Stimulated activated CD4-positive, alpha-beta T cell treated with anti-CD3 and anti-CD28 coated beads, Interleukin-1b, Interleukin-23, amount 100 ng/mL, for 24 hours (primary cell): ENCODE results near the gene COPS3.

Experiments
- DNase-seq, 4 experiments: peaks; one replicate each; pipeline ENCODE4 v3.0.0-alpha.2; 2020; ENCODE audit warnings: low read depth in 4 of 4, low spot score in 1 of 4

COPS3 gene

DNA sequence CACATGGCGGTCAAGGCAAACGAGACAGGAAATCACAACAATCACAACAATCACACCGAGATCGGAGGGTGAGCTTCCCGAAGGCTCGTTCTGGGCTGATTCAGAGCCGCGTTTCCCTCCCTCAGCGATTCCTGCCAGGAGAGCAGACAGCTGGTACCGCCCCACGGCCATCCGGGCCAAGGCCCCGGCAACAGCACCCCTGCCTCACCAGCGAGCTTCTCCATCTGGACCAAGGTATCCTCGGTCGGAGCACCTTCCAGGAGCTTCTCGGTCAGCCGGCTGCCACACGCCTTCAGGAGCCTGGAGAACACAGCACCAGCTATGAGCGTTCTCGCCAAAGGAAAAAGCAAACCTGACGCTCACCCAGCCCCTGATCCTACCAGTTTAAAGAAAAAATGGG is 59.7 kb downstream of the COPS3 start:
- no peak for DNase-seq

DNA sequence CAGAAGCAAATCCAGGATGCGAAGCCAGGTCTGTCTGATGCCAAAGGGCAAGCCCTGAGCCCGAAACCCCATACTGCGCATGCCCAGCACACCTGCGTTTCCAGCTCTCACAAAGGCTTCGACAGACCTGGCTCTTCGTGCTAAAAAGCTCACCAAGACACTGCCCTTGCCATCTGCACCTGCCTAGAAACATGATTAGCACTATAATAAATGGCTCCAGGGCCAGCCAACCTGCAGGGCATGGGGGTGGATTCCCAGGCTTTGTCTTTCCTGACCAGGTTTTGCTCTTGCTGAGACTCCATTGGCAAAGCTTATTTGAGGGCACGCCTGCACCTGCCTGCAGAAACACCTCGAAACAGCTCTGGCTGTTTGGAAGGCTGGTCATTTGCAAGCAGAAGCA is 60.5 kb downstream of the COPS3 start:
- DNase-seq: no peak

DNA sequence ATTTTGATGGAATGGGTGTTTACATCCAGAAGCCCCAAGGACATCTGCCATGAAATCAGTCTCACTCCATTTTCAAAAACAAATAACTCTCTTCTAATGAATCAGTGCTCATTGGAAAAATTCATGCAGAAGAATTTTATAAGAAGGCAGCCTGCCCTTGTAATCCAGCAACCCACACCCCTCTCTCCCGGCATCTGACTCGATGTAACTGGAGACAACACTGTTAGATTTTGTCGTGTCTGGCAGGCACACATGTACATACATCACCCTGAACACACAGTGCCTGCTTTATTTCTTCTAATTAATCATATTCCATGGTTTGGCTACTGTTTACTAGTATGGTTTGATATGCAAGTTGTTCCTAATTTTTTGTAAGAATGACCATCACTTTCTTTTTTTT is 63.1 kb downstream of the COPS3 start:
- no peak for DNase-seq

DNA sequence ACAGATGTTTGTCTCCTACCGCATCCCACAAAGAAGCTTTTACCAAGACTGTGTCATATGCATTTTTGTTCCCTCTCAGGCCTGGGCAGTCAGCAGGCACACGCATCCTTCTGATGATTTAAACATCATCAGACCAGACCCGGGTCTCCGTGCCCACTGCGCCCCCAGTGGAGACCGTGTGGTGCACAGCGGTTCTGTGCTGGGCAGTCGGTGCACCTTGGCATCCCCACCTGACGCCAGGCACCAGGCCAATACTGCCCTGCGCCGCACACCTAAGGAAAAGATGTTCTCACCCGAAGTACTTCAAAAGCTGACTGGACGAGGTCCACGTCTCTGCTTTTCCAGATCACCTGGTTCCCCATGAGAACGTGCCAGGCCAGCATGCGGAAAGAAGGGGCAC is 64.3 kb downstream of the COPS3 start:
- no peak for DNase-seq

DNA sequence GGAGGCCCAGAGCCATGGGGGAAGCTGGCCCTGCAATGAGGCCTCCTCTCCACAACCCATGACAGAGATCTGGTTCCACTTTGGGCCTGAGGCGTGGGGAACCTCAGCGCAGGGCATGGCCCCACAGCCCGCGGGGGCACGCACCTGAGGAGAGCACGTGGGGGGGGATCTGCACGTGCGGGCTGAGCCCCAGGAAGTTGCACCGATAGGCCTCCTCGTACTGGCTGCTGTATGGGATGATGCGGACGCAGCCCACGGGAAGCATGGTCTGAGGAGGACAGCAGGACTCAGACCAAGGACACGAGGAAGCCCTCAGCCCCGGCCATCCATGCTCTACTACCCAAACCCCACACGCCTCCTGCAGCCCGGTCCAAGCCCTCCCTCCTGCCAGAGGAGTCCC is 64.8 kb downstream of the COPS3 start:
- no peak for DNase-seq

DNA sequence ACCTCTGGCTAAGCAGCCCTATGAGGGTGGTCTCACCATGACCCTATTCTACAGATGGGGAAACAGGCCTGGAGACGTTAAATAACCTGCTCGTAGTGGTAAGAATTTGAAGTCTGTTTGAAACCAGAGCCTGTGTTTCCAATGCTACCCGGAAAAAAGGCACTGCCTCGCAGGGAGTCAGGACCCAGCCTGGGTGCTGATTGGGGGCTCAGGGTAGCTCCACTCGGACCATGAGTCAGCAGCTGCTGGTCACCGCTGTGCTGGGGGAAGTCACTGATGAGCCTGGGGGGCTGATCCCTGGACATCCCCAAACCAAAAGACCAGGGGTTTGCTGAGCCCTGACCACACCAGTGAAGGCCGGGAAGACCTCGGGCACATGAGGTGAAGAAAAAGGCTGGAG is 65.5 kb downstream of the COPS3 start:
- no peak for DNase-seq

DNA sequence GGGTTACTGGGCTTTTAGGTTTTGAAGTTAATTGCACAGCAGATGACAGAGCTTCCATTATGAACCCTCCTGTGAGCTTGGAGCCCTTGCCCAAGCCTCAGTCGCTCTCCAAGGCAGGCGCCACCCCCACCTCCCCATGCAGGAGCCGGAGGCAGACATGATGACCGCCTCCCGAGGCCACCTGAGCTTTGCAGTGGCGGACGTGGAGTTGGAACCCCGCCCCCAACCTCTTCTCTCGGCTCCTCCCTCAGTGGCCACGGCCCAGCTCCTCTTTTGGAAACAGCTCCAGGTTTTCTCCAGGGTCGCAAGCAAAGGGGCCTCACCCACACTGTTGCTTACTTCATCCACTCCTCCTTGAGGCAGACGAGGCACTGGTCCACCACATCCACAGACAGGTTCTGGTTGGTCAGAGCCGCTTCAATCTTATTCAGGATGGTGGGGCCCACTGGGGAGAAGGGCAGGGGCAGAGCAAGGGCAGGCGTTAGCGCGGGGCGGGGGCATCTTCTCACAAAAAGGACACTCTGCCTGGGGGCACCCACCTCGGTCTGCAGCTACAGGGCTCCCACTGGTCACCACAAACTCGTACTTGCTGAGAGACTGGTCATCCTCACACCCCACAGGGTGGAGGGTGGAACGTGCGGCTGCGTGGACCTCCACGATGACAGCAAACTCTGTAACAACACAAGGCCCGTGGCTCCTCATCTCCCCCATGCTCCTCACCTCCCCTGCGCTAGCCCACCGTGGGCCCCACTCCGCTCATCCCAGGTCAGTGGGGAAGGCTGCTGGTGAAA is 66.2 kb downstream of the COPS3 start:
- no peak for DNase-seq

DNA sequence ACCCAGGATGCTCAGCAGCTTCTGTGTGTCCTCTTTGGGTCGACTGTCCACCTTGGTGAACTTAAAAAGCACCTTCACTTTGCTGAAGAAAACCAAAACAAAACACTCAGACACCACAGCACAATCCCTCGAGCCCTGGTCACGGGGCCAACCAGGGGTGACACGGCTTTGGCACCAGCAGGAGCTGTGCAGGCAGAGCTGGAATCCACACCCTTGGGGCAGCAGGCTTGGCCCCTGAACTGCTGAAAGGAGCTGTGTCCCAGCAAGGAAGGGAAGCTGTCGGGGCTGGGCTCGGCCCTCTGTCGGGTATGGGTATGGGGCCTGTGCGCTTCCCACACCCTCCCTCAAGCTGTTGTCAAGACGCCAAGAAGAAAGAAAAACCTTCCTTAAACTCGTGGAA is 67.3 kb downstream of the COPS3 start:
- DNase-seq: no peak

DNA sequence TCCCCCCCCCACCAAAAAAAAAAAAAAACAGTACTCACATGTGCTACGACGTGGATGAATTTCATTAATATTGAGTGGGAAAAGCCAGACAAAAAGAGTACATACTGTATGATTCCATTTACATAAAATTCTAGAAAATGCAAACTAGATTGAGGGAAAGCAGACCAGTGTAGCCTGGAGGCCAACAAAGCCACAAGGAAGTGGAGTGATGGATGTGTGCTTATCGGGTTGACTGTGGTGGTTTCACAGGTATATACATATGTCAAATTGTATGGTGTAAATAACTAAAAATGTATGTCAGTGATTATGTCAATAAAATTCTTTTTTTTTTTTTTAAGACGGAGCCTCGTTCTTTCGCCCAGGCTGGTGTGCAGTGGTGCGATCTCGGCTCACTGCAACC is 73.0 kb downstream of the COPS3 start:
- DNase-seq: no peak

DNA sequence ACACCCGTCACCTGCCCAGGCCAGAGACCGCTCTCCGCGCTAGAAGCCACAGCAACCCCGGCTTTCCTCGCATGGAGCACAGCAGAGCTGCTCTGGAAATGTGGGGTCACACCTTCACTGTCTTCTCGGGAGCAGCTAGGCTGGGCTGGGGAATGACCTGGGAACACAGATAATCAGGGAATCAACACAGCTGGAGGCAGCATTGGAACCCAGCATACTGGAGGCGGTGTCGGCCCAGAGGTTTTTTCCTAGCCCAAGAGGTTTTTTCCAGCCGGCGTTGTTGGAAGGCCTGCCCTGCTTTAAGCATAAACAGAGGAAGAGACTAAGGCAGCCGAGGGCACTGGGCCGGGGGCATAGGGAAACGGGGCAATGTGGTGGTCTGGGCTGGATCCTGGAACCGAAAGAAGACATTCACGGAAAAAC is 74.1 kb downstream of the COPS3 start:
- no peak for DNase-seq

DNA sequence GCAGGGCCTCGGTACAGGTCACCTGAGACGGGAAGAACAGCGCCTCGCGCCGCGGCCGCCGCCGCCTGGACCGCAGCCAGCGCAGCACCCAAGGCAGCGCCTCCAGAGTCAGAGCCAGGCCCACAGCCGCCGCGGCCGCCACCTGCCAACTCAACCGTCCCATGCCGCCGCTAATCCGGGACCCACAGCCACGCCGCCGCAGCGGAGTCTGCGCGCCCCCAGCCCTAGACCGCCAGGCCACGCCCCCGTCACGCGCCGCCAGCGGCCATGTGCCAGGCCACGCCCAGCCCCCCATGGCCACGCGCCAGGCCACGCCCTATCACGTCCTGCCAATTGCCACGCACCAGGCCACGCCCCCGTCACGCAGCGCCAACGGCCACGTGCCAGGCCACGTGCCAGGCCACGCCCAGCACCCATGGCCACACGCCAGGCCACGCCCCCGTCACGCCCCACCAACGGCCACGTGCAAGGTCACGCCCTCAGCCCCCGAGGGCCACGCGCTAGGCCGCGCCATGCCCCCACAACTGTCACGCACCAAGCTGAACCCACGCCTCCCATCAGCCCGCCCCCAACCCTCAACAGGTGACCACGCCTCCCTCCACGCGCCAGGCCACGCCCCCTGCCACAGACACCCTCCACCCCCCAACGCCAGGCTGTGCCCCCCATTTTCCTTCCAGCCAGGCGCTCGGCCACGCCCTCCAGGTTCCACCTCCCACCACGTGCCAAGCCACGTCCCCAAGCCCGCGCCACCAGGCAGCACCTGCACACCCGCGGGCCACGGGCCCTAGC is 74.7 kb downstream of the COPS3 start, which contains the start of gene PLD6:
Gene PLD6, minus strand, starts transcription at position 210 of the 789 bp plus-strand sequence. Its CDS starts 47 bp downstream, at position 163.
- peak; percentile 78 to 90 (median 84) for DNase-seq

DNA sequence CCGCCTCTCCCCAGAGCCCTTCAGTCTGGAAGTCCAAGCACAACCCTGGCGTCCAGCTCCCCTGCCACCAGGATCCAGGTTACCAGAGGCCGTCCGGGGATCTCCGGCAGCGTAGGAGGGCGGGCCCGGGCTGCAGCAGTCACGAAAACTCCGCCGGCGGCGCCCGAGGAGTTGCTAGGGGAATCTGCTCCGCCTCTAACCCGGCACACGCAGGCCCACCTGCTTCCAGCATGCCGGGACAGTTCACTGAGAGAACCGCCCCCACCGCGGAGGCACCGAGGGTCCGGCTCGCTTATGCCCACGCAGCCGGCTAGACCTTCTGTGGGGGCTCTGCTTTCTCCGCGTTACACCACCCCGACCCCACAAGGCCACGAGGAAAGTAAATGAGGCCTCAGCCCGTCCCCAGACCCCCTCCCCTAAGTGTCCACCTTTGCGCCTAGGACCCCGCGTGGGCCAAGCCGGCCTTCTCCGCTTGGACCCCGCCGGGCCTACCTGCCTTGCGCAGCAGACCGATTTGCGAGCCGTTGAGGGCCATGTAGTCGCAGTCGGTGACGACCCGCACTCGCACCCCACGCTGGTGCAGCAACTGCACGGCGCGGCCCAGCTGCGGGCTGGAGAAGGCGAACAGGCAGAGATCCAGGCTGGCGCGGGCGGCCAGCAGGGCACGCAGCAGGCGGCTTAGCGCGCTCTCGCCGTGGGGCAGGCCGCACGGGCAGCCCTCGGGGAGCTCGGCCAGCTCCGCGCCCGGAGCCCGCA is 75.5 kb downstream of the COPS3 start:
- DNase-seq: peak; percentile 35 to 58 (median 46)

DNA sequence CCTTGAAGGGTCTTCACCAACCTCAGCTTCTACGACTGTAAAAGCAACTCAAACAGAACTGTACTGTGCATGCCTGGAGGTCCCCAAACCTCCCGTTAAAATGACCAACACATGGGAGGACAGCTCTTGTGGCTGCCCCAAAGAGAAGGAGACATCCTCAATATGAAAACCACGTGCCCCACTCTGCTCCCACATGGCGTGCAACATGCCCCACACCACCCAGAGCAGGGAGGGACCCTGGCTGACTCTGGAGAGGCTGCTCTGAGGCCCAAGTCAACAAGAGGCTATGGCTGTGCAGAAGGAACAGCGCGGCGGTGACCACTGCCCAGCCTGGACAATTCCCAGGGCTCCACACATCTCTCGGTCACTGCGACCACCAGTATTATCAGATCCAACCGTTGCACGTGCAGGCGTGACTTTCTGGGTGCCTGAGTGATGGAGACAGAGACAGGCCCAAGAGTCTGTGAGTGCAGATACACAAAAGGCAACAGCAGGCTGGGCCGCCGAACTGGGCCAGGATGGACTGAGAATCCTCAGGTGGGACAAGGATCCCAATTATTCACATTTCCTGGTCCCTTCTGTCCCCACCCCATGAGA is 76.3 kb downstream of the COPS3 start:
- DNase-seq: no peak

DNA sequence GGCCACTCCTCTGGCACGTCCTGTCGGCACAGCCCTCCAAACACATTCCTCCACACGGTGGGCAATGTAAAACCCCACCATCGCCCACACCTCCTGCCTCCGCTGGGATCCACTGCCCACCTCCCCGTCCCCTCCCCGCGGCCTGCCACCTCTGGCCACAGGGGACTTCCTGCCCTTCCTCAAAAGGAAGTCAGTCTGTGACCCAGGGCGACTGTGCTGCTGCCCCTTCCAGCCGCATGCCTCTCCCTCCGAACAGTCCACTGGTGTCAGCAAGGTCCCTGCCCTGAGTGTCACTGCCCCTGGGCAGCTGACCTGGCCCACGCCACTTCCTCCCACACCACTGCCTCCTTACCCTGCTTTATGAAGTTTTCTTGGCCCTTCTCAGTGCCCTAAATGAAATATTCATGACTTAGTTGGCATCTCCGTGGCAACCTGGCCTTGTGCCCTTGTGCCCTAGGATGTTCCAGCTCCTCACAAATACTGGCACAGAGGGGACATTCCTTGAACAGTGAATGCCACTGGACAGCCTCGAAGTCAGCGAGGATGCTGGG is 76.9 kb downstream of the COPS3 start:
- no peak for DNase-seq

DNA sequence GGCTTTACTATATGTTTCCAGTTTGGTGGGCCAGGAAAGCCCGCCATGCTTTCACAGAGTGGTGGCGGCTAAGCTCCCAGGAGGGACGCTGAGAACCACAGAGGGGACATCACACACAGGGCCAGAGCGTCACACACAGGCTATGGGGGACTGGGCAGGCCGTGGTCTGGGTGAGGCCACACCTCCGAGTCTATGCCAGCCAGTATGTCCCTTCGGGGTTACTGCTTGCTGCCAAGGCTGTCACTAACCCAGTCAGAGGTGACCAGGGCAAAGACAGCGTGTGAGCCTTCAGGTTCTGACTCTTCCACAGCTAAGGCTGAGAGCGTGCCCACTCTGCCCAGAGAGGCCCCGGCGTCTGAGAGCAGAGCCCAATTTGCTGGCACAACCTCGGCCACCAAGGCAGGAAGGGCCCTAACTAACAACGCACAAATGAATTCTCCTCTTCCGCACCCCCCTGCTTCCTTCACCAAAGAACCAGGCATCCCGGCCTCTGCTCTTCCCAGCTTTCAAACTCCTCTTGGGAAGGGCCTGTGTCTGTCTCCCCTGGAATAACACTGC is 77.8 kb downstream of the COPS3 start:
- DNase-seq: no peak

DNA sequence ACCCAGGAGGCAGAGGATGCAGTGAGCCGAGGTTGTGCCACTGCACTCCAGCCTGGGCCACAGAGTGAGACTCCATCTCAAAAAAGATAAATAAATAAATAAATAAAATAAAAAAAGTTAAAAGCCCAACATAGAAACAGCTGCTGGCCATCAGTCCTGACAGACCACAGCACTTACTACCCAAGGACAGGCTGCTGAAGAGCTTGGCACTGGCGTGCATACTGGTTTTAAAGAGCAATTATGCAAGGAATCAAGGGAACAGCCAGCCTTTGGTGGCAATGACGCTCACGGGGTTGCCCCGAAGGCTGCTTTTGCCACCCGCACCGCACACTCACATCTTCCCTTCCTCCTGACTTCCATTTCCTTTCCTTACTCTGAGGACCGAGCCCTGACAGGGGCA is 79.1 kb downstream of the COPS3 start:
- DNase-seq: no peak

DNA sequence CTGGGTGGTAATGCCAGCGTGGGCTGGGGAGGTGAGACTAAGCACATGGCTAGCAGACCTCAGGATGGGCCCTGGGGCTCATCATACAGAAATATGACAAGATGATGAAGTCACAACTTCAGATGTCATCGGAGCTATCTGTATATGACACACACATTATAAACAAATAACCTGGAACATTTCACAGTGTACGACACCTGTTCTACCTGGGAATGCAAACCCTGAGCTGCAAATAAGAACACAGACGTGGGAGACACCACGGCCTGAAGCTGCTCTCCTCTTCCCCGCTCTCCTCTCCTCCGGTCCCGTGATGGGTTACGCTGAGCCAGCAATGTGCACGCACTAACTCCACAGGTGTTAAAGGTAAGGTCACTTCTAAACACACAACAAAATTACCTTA is 79.8 kb downstream of the COPS3 start:
- DNase-seq: no peak

DNA sequence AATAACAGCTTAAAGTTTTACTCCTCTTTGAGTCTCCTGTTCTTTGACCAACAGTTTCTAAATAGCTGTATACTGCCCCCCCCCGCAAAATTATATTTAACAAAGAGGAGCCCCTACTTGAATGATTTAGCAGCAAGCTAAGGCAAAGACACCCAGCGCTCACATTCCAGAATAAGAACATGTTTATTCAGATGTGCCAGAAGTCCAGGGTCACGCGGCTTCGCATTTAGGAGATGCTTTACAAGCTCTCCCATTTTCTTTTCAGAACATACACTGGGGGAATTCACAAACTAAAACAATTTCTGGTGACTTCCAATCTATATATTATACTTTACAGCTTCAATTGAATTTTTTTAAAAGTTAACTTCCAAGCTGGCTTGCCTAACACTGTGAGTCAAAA is 80.2 kb downstream of the COPS3 start:
- DNase-seq: no peak

DNA sequence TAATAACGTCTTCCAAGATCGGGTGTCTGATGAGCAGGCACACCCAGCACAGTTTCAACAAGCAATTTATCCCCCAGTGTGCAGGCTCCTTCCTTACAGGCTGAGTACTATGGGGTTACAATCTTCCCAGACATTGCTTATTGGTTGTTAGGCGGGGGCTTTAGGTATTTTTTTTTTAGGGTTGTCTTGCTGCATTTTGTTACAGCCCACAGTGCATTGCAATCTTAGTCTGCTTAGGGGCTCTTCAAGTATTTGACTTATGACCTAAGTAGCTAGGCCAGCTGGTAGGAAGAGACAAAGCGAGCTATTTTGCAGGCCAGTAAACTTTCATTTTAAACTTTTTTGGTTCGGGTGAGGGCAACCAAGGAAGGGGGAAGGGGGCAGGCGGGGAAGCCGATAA is 80.7 kb downstream of the COPS3 start:
- no peak for DNase-seq

DNA sequence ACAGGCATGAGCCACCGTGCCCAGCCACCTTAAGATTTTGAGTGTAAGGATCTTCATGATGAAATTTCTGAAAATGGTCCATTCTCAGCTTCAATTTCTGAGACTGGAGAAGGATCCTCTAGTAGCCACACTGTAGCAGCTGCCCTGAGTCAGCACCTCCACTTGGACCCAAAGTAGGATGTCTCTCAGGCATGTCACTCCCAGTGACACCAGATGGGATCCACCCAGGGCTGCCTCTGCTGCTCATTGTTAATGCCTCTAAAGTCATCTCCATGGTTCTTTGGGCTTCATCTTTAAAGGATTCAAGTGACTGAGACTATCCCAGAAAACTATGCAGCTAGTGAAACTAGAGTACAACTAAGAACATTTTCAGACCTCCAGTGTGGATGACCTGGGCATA is 82.8 kb downstream of the COPS3 start:
- no peak for DNase-seq

DNA sequence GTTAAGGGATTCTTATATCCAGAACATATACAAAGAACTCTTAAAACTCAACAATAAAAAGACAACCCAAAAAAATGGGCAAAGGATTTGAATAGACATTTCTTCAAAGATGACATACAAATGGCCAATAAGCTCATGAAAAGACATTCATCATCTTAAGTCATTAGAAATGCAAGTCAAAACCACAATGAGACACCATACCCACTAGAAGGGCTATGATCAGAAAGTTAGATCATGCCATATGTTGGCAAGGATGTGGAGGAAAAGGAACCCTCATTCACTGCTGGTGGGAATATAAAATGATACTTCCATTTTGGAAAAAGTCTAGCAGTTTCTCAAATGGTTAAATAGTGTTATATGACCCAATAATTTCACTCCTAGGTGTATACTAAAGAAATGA is 84.3 kb downstream of the COPS3 start:
- no peak for DNase-seq
